SIG-M5 treated with dmso at 0.1 percent for 504 hours (cell line): ENCODE results near the gene SRD5A1.
A peak's percentile ranks its signal among the peaks of the same experiment; 100 is the strongest.

Source experiments
- DNase-seq: peaks from one replicate; lab custom pipeline; 2025; ENCODE audit not compliant: unreplicated experiment; lab: John Stamatoyannopoulos, UW

The SRD5A1 gene

DNA sequence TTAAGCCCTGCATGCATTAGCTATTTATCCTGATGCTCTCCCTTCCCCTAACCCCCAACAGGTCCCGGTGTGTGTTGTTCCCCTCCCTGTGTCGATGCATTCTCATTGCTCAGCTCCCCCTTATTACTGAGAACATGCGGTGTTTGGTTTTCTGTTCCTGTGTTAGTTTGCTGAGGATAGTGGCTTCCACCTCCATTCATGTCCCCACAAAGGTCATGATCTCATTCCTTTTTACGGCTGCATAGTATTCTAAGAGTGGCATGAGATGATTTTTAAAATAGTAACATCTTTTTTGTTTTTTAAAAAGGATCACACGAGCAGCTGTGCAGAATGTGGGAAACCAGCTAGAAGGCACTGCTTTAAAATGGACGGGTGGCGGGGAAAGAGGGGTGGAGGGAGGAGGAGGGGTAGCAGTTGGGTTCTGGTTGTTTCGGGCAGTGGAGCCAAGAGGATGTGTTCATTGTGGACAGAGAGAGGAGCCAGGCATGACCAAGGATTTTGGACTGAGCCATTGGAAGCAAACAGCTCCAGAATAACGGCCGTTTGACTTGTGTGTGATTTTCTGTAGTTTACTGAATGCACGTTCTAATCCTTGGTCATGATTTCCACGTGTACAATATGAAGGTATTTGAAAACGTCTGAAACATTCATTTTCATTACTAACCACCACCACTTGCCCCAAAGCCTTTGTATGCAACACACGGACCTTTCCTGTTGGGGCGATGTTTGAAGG lies 78.3 kb downstream of the SRD5A1 start:
- DNase-seq: no peak

DNA sequence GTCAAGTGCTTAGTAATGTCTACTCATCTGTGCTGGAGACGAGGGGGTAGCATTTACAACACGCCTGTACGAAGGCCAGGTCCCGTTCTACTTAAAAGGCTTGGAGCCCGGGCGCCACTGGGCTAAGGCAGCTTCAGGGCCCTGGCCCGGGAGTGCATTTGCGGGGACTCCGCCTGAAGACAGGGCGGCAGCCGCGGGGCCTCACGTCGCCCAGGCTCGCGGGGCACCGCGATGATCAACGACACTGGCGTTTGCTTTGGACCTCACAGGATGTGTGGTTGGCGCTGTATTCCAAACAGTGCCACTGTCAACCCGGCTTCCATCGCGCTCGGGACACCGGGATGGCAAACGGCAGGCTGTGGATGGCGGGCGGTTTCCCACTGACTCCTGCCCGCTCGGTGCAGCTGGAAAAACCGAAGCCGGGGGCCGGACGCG lies 78.9 kb downstream of the SRD5A1 start:
- peak; percentile 40 for DNase-seq

DNA sequence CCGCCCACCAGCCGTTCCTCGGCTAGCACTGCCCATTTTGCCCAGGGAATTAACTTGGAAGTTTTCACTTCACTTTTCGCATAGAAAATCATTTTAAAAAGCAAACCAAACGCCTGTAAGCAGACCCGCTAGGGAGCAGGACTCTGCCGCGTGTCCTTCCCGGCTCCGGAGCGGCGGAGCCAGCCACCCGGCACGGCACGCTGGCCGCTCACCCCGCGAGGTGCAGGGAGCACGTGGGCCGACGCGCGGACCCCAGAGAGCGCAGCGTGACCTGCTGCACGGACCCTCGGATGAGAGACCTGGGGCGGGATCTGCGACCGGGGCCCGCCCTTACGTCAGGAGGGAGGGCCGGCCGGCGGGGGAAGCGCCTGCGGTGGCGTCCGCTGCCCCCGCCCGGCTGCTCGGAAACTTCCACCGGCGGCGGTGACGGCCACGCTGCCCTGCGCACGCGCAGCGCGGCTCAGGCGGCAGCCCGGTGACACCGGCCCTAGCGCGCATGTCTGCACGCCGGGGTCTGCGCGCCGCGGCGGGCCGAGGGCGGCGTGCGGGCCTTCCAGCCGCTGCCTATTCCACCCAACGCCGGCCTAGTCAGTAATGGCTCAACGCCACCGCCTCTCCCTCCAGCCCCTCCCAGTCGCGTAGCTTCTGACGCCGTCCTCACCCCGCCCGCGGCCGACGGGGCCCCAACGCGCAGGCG lies 79.5 kb downstream of the SRD5A1 start:
- DNase-seq: peak; percentile 93

DNA sequence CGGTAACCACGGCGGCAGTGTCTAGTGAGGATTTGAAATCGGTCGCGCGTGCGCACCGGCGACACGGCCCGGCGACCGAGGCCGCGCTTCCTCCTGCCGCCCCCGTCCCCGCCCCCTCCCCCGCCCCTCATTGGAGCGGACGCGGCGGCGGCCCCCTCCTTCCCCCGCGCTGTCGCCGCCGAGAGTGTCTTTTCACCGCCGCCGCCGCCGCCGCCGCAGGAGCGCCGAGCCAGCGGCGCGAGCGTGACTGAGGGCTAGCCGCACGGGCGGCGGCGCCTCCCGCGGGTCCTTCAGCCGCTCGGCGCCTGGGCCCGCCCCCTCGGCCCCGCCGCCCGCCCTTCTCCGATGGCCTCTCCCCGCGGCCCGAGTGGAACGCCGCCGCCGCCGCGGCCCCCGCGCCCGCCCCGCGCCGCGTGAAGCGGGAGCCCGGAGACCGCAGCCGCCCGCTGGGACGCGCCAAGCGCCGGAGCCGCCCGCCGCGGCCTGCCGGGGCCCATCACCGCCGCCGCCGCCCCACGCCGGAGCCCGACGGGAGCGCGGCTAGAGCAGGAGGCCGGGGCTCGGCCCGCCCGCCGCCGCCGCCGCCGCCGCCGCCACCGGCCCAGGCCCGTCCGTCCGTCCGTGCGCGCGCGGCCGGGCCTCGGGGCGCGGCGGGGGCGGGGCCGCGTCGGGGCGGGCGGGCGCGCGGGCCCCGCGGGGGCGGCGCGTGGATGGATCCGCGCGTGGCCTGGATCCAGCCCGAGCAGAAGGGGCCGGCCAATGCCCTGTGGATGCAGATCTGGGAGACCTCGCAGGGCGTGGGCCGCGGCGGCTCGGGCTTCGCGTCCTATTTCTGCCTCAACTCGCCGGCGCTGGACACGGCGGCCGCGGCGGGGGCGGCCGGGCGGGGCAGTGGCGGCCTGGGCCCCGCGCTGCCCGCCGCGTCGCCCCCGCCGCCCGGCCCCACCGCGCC lies 80.3 kb downstream of the SRD5A1 start, which contains the start of gene TENT4A:
Gene TENT4A (plus strand): TSS at position 159 of the 952 bp plus-strand sequence. CDS start 552 bp downstream, at position 711.
- no peak for DNase-seq

GRCh38 chr5:6714226-6715041 lies 81.2 kb downstream of the SRD5A1 start:
- DNase-seq: no peak

GRCh38 chr5:6715271-6715670 lies 82.0 kb downstream of the SRD5A1 start:
- DNase-seq: no peak

DNA sequence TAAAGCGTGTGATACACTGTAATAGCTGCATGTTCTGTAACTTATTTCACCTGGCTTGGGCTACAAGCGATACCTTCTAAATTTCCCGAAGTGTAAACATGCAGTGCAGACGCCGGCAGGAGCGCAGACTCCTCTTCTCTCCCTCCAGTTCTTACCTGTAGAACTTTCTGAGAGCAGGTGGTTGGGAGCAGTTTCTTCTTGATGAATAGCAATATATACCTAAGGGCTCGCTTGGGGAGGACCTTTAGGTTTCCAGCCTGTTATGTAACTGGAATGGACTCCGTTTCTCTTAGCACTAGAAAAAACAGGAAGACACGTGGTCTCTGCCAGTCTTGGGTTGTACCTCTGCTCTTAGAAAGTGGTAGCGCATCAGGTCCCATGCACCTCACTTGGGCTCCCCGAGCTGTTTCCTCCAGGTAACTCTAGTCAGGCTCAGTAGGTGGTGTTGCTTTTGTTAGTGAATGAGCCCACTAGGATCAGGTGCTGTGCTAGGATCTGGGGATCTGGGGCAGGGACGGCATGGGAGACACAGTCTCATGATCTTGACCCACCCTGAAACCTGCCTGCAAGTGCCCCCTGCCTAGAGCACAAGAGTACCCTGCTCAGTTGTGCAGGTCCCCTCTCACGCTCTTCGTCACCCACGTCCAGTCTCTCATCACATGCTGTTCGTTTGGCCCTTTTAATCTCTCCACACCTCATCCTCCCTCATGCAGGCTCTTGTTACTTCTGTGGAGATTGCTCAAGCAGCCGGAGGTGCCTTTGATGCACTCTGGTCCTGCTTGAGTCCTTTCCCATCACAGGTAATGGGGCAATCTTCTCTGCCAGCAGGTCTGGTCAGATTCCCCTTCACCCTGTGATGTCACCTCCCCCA lies 82.8 kb downstream of the SRD5A1 start:
- DNase-seq: peak; percentile 64

GRCh38 chr5:6716629-6717149 lies 83.4 kb downstream of the SRD5A1 start:
- no peak for DNase-seq

- DNase-seq: no peak
These were observed 84.0 kb downstream of the SRD5A1 start for GRCh38 chr5:6717247-6717646.

GRCh38 chr5:6717687-6718086 lies 84.4 kb downstream of the SRD5A1 start:
- no peak for DNase-seq

- no peak for DNase-seq
These were observed 85.0 kb downstream of the SRD5A1 start for GRCh38 chr5:6718161-6718681.

GRCh38 chr5:6718718-6719117 lies 85.5 kb downstream of the SRD5A1 start:
- DNase-seq: no peak

- DNase-seq: no peak
These were observed 86.2 kb downstream of the SRD5A1 start for GRCh38 chr5:6719417-6719816.

DNA sequence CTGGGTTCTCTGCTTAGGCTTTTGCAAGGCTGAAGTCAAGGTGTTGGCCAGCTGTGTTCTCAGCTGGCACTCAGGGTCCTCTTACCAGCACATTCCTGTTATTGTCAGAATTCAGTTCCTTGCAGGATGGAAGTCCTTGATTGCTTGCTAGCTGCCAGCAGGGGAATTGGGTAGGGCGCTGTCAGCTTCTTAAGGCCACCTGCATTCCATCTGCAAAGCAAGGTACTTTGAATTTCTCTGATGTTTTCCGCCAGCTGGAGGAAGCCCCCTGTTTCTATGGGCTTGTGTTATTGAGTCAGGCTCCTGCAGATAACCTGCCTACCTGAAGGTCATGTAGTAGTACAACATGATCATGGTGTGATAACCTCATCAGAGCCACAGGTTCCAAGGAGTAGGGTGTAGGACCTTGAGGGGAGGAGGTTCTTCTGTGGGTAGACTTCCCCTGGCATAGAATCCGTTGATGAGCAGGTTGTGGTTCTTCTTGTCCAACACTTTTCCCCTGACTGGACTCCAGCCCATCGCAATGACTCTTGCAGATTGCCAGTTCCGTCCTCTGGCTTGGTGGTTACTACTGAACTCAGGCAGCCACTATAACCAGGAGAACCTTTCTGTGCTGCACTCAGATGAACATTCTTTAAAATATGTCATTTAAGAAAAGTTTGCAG lies 86.8 kb downstream of the SRD5A1 start:
- DNase-seq: no peak

GRCh38 chr5:6720561-6720921 lies 87.3 kb downstream of the SRD5A1 start:
- no peak for DNase-seq

- no peak for DNase-seq
These were observed 88.2 kb downstream of the SRD5A1 start for GRCh38 chr5:6721442-6721841.

- DNase-seq: no peak
These were observed 88.8 kb downstream of the SRD5A1 start for GRCh38 chr5:6722015-6722414.

GRCh38 chr5:6723122-6723815 lies 90.0 kb downstream of the SRD5A1 start:
- no peak for DNase-seq
